Activated T-helper 1 cell treated with anti-CD3 and anti-CD28 coated beads, Interleukin-2, amount 50 U/mL, for 16 hours (primary cell): ENCODE results near the gene PCOLCE2.
"Not testable (repeated sequence)": the region's sequence is repeated elsewhere in the genome, so short reads cannot be mapped to it uniquely, and the experiment has no call there.

Experiments used
- DNase-seq, 2 donors: peaks; one replicate each; pipeline ENCODE4 v3.0.0-alpha.2; 2020; ENCODE audit warnings: low read depth in 1 of 2, low spot score in 1 of 2

The PCOLCE2 gene

GRCh38 chr3:142902356-142902755 lies 13.5 kb upstream of the PCOLCE2 start:
- no peak for DNase-seq

- DNase-seq: no peak
These were observed 9.7 kb upstream of the PCOLCE2 start for GRCh38 chr3:142898346-142899213.

- DNase-seq: no peak
These were observed 8.9 kb upstream of the PCOLCE2 start for GRCh38 chr3:142897807-142898206.

GRCh38 chr3:142896996-142897395 lies 8.1 kb upstream of the PCOLCE2 start:
- no peak for DNase-seq

GRCh38 chr3:142896201-142896755 lies 7.4 kb upstream of the PCOLCE2 start:
- DNase-seq: no peak

- DNase-seq: no peak
These were observed 5.6 kb upstream of the PCOLCE2 start for GRCh38 chr3:142894493-142894892.

GRCh38 chr3:142892714-142893113 lies 3.8 kb upstream of the PCOLCE2 start:
- DNase-seq: no peak

- no peak for DNase-seq
These were observed 1.7 kb upstream of the PCOLCE2 start for GRCh38 chr3:142890592-142890991.

- DNase-seq: no peak
These were observed 530 bp upstream of the PCOLCE2 start for GRCh38 chr3:142889212-142890014.

GRCh38 chr3:142888099-142888480 lies 793 bp downstream of the PCOLCE2 start:
- no peak for DNase-seq

- no peak for DNase-seq
These were observed 1.9 kb downstream of the PCOLCE2 start for GRCh38 chr3:142886940-142887339.

GRCh38 chr3:142886021-142886420 lies 2.9 kb downstream of the PCOLCE2 start:
- DNase-seq: no peak

- DNase-seq: no peak
These were observed 4.4 kb downstream of the PCOLCE2 start for GRCh38 chr3:142884531-142884930.

- DNase-seq: not testable (repeated sequence)
These were observed 5.3 kb downstream of the PCOLCE2 start for GRCh38 chr3:142883534-142883933.

GRCh38 chr3:142881445-142882224 lies 7.2 kb downstream of the PCOLCE2 start:
- no peak for DNase-seq

GRCh38 chr3:142878649-142879300 lies 10.1 kb downstream of the PCOLCE2 start:
- no peak for DNase-seq

GRCh38 chr3:142876417-142876816 lies 12.5 kb downstream of the PCOLCE2 start:
- DNase-seq: no peak

- no peak for DNase-seq
These were observed 13.2 kb downstream of the PCOLCE2 start for GRCh38 chr3:142875583-142876207.

- DNase-seq: no peak
These were observed 13.8 kb downstream of the PCOLCE2 start for GRCh38 chr3:142875099-142875498.

- not testable (repeated sequence) for DNase-seq
These were observed 20.5 kb downstream of the PCOLCE2 start for GRCh38 chr3:142868382-142868781.
